ENCODE results near the gene NTRK3. TPM values are rescaled to one million over a fixed set of nuclear protein-coding genes. Genes with fewer than 3 reads are reported as not detected.

Gene NTRK3
- total RNA-seq, 1 experiment from 2014 or later = not detected

- no peak for DNase-seq (ENCODE audit: low read depth)
Measured at GRCh38 chr15:88239594-88239993, 16.9 kb downstream of the NTRK3 start.

GRCh38 chr15:88238618-88239430, 17.7 kb downstream of the NTRK3 start:
- DNase-seq (ENCODE audit: low read depth) = no peak
- in situ Hi-C loops (cut with HindIII; ENCODE audit: low pct_unique_long_range_greater_than_20kb, low sequenced_read_pairs) = no loop called here

More at GRCh38 chr15:88239594-88239993, 16.9 kb downstream of the NTRK3 start:
- in situ Hi-C loops (cut with HindIII; ENCODE audit: low pct_unique_long_range_greater_than_20kb, low sequenced_read_pairs) = no loop called here

GRCh38 chr15:88234711-88235110, 21.8 kb downstream of the NTRK3 start:
- in situ Hi-C loops (cut with HindIII; ENCODE audit: low pct_unique_long_range_greater_than_20kb, low sequenced_read_pairs) = no loop called here
- no peak for DNase-seq (ENCODE audit: low read depth)

GRCh38 chr15:88233921-88234320, 22.6 kb downstream of the NTRK3 start:
- in situ Hi-C loops (cut with HindIII; ENCODE audit: low pct_unique_long_range_greater_than_20kb, low sequenced_read_pairs) = no loop called here
- DNase-seq (ENCODE audit: low read depth) = no peak

- in situ Hi-C loops (cut with HindIII; ENCODE audit: low pct_unique_long_range_greater_than_20kb, low sequenced_read_pairs) = no loop called here
- DNase-seq (ENCODE audit: low read depth) = no peak
Measured at GRCh38 chr15:88232771-88233201, 23.8 kb downstream of the NTRK3 start.

GRCh38 chr15:88231909-88232644, 24.5 kb downstream of the NTRK3 start:
- in situ Hi-C loops (cut with HindIII; ENCODE audit: low pct_unique_long_range_greater_than_20kb, low sequenced_read_pairs) = no loop called here

GRCh38 chr15:88230823-88231222, 25.7 kb downstream of the NTRK3 start:
- in situ Hi-C loops (cut with HindIII; ENCODE audit: low pct_unique_long_range_greater_than_20kb, low sequenced_read_pairs) = no loop called here
- no peak for DNase-seq (ENCODE audit: low read depth)

More at GRCh38 chr15:88231909-88232644, 24.5 kb downstream of the NTRK3 start:
- no peak for DNase-seq (ENCODE audit: low read depth)

- in situ Hi-C loops (cut with HindIII; ENCODE audit: low pct_unique_long_range_greater_than_20kb, low sequenced_read_pairs) = no loop called here
- no peak for DNase-seq (ENCODE audit: low read depth)
Measured at GRCh38 chr15:88225461-88225860, 31.1 kb downstream of the NTRK3 start.

GRCh38 chr15:88223084-88223483, 33.5 kb downstream of the NTRK3 start:
- in situ Hi-C loops (cut with HindIII; ENCODE audit: low pct_unique_long_range_greater_than_20kb, low sequenced_read_pairs) = no loop called here
- no peak for DNase-seq (ENCODE audit: low read depth)

GRCh38 chr15:88221836-88222235, 34.7 kb downstream of the NTRK3 start:
- no peak for DNase-seq (ENCODE audit: low read depth)
- in situ Hi-C loops (cut with HindIII; ENCODE audit: low pct_unique_long_range_greater_than_20kb, low sequenced_read_pairs) = no loop called here

- no peak for DNase-seq (ENCODE audit: low read depth)
- in situ Hi-C loops (cut with HindIII; ENCODE audit: low pct_unique_long_range_greater_than_20kb, low sequenced_read_pairs) = no loop called here
Measured at GRCh38 chr15:88220443-88221335, 35.9 kb downstream of the NTRK3 start.

- no peak for DNase-seq (ENCODE audit: low read depth)
- in situ Hi-C loops (cut with HindIII; ENCODE audit: low pct_unique_long_range_greater_than_20kb, low sequenced_read_pairs) = no loop called here
Measured at GRCh38 chr15:88219623-88220022, 36.9 kb downstream of the NTRK3 start.

- in situ Hi-C loops (cut with HindIII; ENCODE audit: low pct_unique_long_range_greater_than_20kb, low sequenced_read_pairs) = no loop called here
- no peak for DNase-seq (ENCODE audit: low read depth)
Measured at GRCh38 chr15:88218557-88219221, 37.9 kb downstream of the NTRK3 start.

- no peak for DNase-seq (ENCODE audit: low read depth)
- in situ Hi-C loops (cut with HindIII; ENCODE audit: low pct_unique_long_range_greater_than_20kb, low sequenced_read_pairs) = no loop called here
Measured at GRCh38 chr15:88215066-88215648, 41.4 kb downstream of the NTRK3 start.

- in situ Hi-C loops (cut with HindIII; ENCODE audit: low pct_unique_long_range_greater_than_20kb, low sequenced_read_pairs) = no loop called here
- DNase-seq (ENCODE audit: low read depth) = no peak
Measured at GRCh38 chr15:88209111-88209510, 47.4 kb downstream of the NTRK3 start.

- DNase-seq (ENCODE audit: low read depth) = no peak
- in situ Hi-C loops (cut with HindIII; ENCODE audit: low pct_unique_long_range_greater_than_20kb, low sequenced_read_pairs) = no loop called here
Measured at GRCh38 chr15:88208396-88208795, 48.1 kb downstream of the NTRK3 start.

- in situ Hi-C loops (cut with HindIII; ENCODE audit: low pct_unique_long_range_greater_than_20kb, low sequenced_read_pairs) = no loop called here
- DNase-seq (ENCODE audit: low read depth) = no peak
Measured at GRCh38 chr15:88207565-88207964, 49.0 kb downstream of the NTRK3 start.

- DNase-seq (ENCODE audit: low read depth) = no peak
- in situ Hi-C loops (cut with HindIII; ENCODE audit: low pct_unique_long_range_greater_than_20kb, low sequenced_read_pairs) = no loop called here
Measured at GRCh38 chr15:88204584-88204983, 52.0 kb downstream of the NTRK3 start.

Measured in Caki2 (cell line).